MCF 10A (cell line): ENCODE data around the gene AZGP1. TPM values are rescaled to one million over a fixed set of nuclear protein-coding genes. Genes with fewer than 3 reads are reported as not detected.

Experiments
- BruUV-seq: library from RNA; stranded (reverse); fragments of 400-500 nt; replicated peaks from 2 replicates; lab custom pipeline; 2021; lab: Mats Ljungman, UMichigan
- CTCF ChIA-PET: fragments of 300-600 bp; sonication (Branson Sonifier 250); formaldehyde crosslinking; extraction: SDS; loops from one replicate; lab custom pipeline; 2021; ENCODE audit warnings: antibody characterized with exemption, inconsistent platforms; lab: Yijun Ruan, JAX
- POLR2A ChIA-PET: fragments of 300-600, 350-650 bp; sonication (Branson Sonifier 250); formaldehyde crosslinking; extraction: SDS; loops from one replicate; lab custom pipeline; 2020; ENCODE audit warnings: antibody characterized with exemption, inconsistent platforms; lab: Yijun Ruan, JAX
- DNase-seq: peaks from one replicate; pipeline ENCODE4 v3.0.0-alpha.2; 2018; ENCODE audit not compliant: unreplicated experiment
- H3K27ac Mint-ChIP-seq: one replicate; pipeline ENCODE4 v1.8.0; 2022; ENCODE audit warnings: mild to moderate bottlenecking, low read depth, mixed read lengths; ENCODE audit not compliant: unreplicated experiment
- H3K27me3 Mint-ChIP-seq: one replicate; pipeline ENCODE4 v1.8.0; 2022; ENCODE audit warnings: mixed read lengths; ENCODE audit not compliant: insufficient read depth, unreplicated experiment
- H3K36me3 Mint-ChIP-seq: one replicate; pipeline ENCODE4 v1.8.0; 2022; ENCODE audit warnings: mild to moderate bottlenecking, moderate library complexity, mixed read lengths; ENCODE audit not compliant: insufficient read depth, unreplicated experiment
- H3K4me1 Mint-ChIP-seq: one replicate; pipeline ENCODE4 v1.8.0; 2022; ENCODE audit warnings: mixed read lengths; ENCODE audit not compliant: insufficient read depth, unreplicated experiment
- H3K4me3 Mint-ChIP-seq: one replicate; pipeline ENCODE4 v1.8.0; 2022; ENCODE audit warnings: mild to moderate bottlenecking, moderate library complexity, mixed read lengths; ENCODE audit not compliant: unreplicated experiment
- H3K9me3 Mint-ChIP-seq: one replicate; pipeline ENCODE4 v1.8.0; 2022; ENCODE audit warnings: mixed read lengths; ENCODE audit not compliant: unreplicated experiment
- intact Hi-C: fragments of 100-400 bp; cut with micrococcal nuclease; formaldehyde crosslinking; loops from 2 replicates; pipeline ENCODE4 v1.14.1; 2022
- total RNA-seq: library from RNA; stranded (reverse); gene quantifications from 2 replicates; pipeline ENCODE4 v1.2.3, GENCODE V29; 2022
- TF ChIP-seq, protein P1 (sequence below): fragments of 200-600 bp; IDR thresholded peaks from one replicate; pipeline ENCODE4 v1.8.0; 2022; ENCODE audit warnings: antibody characterized with exemption, mild to moderate bottlenecking; ENCODE audit not compliant: unreplicated experiment

The AZGP1 gene
- total RNA-seq, 1 experiment from 2014 or later: 0.58 TPM

DNA sequence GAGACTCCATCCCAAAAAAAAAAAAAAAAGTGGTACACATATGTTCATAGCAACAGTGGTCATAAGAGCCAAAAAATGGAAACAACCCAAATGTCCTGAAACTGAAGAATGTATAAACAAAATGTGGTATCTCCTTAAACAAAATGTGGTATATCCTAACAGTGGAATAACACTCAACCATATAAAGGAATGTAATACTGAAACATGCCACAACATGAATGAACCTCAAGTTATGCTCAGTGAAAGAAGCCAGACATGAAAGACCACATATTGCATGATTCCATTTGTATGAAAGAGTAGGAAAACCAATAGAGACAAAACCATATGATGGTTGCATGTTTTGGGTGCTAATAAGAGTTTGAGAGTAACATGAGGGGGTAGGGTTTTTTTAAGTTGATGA lies 49.5 kb downstream of the AZGP1 start:
- TF ChIP-seq, protein P1, sequence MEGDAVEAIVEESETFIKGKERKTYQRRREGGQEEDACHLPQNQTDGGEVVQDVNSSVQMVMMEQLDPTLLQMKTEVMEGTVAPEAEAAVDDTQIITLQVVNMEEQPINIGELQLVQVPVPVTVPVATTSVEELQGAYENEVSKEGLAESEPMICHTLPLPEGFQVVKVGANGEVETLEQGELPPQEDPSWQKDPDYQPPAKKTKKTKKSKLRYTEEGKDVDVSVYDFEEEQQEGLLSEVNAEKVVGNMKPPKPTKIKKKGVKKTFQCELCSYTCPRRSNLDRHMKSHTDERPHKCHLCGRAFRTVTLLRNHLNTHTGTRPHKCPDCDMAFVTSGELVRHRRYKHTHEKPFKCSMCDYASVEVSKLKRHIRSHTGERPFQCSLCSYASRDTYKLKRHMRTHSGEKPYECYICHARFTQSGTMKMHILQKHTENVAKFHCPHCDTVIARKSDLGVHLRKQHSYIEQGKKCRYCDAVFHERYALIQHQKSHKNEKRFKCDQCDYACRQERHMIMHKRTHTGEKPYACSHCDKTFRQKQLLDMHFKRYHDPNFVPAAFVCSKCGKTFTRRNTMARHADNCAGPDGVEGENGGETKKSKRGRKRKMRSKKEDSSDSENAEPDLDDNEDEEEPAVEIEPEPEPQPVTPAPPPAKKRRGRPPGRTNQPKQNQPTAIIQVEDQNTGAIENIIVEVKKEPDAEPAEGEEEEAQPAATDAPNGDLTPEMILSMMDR: no peak
- Mint-ChIP-seq H3K4me1 (peaks cover 8% of the 10 kb centered on the region), H3K27me3 (peaks cover 49% of the 10 kb centered on the region), H3K36me3 (peaks cover 7% of the 10 kb centered on the region), H3K9me3 (no peaks in the 10 kb centered on the region), H3K4me3 (no peak overlapping the region), H3K27ac (no peak overlapping the region)
- intact Hi-C loops: no loop called here
- no TSS peak for BruUV-seq
- ChIA-PET CTCF (interaction anchor here (1.2 kb wide), 1 partner anchor 13 kb away, joined by 3 read pairs; no protein-coding TSS in a partner anchor), POLR2A (interaction anchor here (0.6 to 0.7 kb wide), 2 partner anchors 10 to 68 kb away, joined by 3 read pairs; no protein-coding TSS in a partner anchor)
- DNase-seq: no peak

DNA sequence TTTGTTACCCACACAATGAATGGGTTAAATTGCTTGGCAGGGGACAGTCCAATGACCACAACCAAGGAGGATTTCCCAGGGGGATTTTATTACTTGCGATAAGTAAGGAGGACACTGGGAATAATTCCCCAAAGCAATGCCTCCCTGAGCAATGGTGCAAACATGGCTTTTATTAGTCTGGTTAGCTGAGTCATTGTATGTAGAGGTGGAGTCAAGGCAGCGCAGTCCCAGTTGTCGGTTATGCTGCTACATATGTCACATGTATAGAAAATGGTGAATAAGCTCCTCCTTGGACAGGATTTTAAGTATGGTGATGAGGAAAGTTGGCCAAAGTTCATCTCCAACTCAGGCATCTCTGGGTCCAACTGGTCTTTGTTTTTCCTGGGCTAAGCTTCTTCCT lies 52.6 kb downstream of the AZGP1 start:
- H3K9me3 Mint-ChIP-seq: no peaks in the 10 kb centered on the region
- intact Hi-C loops: no loop called here
- H3K27ac Mint-ChIP-seq: no peak overlapping the region
- ChIA-PET CTCF (interaction anchor here (0.6 to 1.0 kb wide), 5 partner anchors 31 to 290 kb away, joined by 3 read pairs; no protein-coding TSS in a partner anchor), POLR2A (no interaction called here)
- BruUV-seq: no TSS peak
- H3K36me3 Mint-ChIP-seq: peaks cover 14% of the 10 kb centered on the region
- DNase-seq: no peak
- TF ChIP-seq, protein P1: no peak
- H3K27me3 Mint-ChIP-seq: peaks cover 23% of the 10 kb centered on the region
- H3K4me3 Mint-ChIP-seq: no peak overlapping the region
- H3K4me1 Mint-ChIP-seq: peaks cover 8% of the 10 kb centered on the region

DNA sequence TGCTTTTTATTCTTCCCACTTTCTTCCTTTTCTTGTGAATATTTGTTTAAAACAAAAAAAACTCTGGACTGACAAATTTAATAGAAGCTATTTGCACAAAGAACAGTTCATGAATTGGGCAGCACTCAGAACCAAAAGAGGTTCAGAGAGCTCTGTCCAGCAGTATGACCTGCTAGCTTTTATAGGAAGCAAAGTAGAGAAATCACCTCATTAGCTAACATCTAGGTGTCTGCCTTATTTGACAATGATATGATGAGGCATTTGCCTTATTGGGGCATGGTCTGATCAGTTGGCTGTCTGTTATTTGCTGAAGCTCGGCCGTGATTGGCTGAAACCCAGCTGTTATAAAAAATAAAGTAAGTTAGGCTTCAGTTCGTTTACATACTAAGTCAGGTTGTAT lies 55.7 kb downstream of the AZGP1 start:
- TF ChIP-seq, protein P1: no peak
- H3K27me3 Mint-ChIP-seq: no peaks in the 10 kb centered on the region
- DNase-seq: no peak
- peaks cover 27% of the 10 kb centered on the region for H3K4me1 Mint-ChIP-seq
- POLR2A ChIA-PET: interaction anchor here (0.5 to 2.8 kb wide), 32 partner anchors 8 to 420 kb away, joined by 3 to 23 read pairs (median 8); partner anchors contain the start of genes FAM200A, GJC3, ZKSCAN1 and ZKSCAN5
- intact Hi-C loops: no loop called here
- H3K27ac Mint-ChIP-seq: peak overlapping the region; percentile 96
- no TSS peak for BruUV-seq
- peak overlapping the region; percentile 95 for H3K4me3 Mint-ChIP-seq
- H3K36me3 Mint-ChIP-seq: peaks cover 35% of the 10 kb centered on the region
- H3K9me3 Mint-ChIP-seq: no peaks in the 10 kb centered on the region
- CTCF ChIA-PET: interaction anchor here (0.6 to 11.4 kb wide), 6 partner anchors 9 to 398 kb away, joined by 3 to 214 read pairs (median 4); partner anchors contain the start of gene GJC3

DNA sequence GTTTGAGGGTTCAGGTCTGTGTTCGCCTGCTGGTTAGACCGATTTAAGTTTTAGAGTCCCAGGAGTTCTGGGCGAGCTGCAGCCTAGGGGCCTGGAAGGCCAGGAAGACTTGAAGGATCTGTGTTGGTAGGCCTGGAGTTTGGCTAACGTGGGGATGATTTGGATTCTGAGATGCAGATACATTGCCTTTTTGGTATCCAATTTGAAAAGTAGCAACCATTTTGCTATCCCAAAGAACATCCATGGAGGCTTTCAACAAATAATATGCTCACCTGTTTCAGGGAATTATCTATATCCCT lies 56.1 kb downstream of the AZGP1 start:
- intact Hi-C loops: loop anchor here (10.0 kb wide), 2 partner anchors 135 to 165 kb away; partner anchors contain the start of genes COPS6 and ZNF3
- POLR2A ChIA-PET: interaction anchor here (0.5 to 2.8 kb wide), 42 partner anchors 9 to 939 kb away, joined by 3 to 23 read pairs (median 5); partner anchors contain the start of genes AZGP1, COPS6, CPSF4 and FAM200A
- TF ChIP-seq, protein P1: no peak
- Mint-ChIP-seq H3K27me3 (no peaks in the 10 kb centered on the region), H3K27ac (peak overlapping the region; percentile 96), H3K4me1 (peaks cover 29% of the 10 kb centered on the region), H3K36me3 (peaks cover 35% of the 10 kb centered on the region), H3K4me3 (peak overlapping the region; percentile 95), H3K9me3 (no peaks in the 10 kb centered on the region)
- CTCF ChIA-PET: interaction anchor here (0.6 to 11.4 kb wide), 11 partner anchors 9 to 650 kb away, joined by 3 to 214 read pairs (median 3); partner anchors contain the start of gene GJC3
- no peak for DNase-seq
- BruUV-seq: TSS peak; percentile 82
